ENCODE results near the gene CCDC43.
"Not testable (repeated sequence)": the region's sequence is repeated elsewhere in the genome, so short reads cannot be mapped to it uniquely, and the experiment has no call there.

Gene CCDC43, protein sequence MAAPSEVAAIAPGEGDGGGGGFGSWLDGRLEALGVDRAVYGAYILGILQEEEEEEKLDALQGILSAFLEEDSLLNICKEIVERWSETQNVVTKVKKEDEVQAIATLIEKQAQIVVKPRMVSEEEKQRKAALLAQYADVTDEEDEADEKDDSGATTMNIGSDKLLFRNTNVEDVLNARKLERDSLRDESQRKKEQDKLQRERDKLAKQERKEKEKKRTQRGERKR

DNA sequence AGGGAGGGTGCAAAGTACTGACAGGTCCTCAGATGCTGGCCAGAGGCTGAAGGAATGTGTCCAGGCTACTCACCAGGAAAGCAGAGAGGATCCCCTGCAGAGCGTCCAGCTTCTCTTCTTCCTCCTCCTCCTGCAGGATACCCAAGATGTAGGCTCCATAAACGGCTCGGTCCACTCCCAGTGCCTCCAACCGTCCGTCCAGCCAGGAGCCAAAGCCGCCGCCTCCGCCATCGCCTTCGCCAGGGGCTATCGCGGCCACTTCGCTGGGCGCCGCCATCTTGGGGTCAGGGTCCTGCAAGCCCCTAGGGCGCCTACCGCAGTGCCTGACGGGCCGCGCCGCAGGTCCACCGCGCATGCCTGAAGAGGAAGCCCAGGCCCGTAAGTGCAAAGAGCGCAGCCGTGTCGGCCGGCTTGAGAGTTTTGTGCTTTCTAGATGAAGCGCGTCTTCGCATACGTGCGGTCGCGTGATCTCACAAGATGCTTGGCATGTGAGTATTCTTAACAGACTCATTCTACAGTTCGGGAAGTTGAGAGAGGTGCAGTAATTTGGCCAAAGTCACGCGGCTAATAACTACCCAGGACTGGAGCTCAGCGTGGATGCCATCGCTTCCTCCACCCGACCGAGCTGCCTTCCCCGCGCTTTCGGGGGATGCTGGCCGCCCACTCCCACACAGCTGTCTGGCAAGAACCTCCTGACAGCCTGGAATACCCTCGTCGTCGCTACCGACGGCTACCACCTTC, at the start of gene CCDC43:
Gene CCDC43 (minus strand): TSS at position 300 of the 741 bp plus-strand sequence. CDS start 23 bp downstream, at position 277.
- DNase-seq (ENCODE audit: low read depth) = peak; percentile 77

DNA sequence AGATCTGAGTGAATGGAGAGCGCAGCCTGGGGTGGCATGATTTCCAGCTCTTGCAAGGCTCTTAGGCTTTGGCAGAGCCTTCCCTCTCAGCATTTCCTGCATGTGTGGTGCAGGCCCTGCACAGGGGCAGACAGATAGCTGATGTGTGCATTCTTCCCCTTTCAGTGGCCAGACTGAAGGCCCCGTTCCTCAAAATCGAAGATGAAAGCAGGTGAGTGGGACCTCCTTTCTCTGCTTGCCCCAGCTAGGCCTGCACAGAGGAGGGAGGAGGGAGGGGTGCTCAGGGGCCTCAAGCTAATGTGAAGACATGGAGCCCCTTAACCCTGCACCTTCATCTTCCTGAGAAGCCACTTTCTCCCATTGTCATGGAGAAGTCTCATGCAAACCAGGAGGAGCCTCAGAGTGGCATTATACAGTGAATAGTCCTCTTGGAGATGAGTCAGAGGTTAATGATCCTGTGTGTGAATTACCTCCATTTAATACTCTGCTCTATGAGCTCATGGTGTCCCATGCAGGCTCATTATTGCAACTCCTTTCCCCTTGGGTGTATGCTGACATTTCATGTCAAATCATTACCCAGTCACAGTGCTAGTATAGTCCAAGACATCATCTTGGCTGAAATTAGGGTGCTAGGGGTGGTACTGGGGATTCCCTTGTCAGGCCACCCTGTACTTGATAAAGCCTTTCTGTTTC, 48.8 kb upstream of the CCDC43 start:
- no peak for DNase-seq (ENCODE audit: low read depth)

DNA sequence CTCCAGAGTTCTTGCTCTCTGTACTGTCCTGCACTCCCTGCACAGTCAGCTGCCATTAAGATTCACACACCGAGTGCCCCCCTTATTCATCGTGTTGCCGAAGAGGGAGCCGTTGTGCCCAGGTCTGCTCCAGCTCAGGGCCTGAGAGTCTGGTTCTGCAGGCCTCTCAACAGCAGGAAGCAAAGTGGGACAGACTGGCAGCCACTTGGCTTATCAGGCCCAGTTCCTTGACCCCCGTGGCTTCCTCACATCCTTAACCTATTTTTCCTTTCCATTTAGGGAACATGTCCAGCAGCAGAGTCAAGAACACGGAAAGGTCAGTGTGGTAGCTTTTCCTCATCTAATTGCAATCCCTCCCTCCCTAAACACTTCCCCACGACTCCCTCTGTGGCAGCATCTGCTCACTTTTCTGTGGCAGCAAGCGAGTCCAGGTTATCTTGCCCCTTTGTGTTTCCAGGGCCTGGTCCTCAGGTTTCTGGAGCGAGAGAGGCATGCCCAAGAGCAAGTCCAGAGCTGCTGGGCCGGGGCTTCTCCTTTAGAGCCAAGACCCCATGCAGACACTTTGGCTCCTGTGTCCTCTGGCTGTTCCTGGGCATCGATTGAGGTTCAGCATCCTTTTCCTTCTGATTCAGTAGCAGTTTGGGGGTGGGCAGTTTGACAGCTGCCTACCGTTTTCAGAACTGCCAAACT, 47.1 kb upstream of the CCDC43 start:
- DNase-seq (ENCODE audit: low read depth) = no peak

DNA sequence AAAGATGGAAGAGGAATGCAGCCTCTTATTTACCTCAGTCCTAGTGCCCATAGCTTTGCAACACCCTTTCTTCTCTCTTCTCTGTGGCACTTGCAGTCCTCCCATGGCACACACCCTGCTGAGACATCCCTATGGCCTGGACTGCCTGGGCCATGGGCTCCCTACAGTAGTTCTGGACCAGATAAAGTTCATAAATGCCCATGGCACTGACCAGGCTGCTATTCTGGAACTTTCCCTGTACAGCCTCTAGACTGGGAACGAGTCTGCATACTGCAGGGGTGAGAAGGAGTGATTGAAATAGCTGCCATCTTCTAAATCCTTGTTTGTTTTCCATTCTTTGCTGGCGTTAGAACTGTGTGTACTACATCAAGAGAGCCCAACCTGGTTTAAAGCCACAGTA, 44.7 kb upstream of the CCDC43 start:
- no peak for DNase-seq (ENCODE audit: low read depth)

DNA sequence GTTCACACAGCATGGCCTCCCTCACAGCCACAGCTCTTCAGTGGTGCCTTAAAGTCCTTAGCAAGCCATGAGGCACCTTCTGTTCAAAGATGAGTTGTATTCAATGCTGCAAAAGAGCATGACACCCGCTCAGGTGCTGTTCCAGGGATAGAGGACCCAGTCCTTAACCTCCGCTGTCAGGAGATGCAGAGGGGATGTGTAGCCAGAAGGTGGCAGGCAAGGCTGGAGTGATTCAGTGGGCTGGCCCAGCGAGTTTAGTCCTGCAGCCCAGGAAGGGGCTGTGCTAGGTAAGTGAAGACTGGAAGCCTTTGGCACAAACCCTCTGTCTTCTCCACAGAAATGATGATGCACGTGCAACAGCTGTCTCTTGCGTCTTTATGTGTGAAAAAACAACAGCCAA, 44.2 kb upstream of the CCDC43 start:
- no peak for DNase-seq (ENCODE audit: low read depth)

DNA sequence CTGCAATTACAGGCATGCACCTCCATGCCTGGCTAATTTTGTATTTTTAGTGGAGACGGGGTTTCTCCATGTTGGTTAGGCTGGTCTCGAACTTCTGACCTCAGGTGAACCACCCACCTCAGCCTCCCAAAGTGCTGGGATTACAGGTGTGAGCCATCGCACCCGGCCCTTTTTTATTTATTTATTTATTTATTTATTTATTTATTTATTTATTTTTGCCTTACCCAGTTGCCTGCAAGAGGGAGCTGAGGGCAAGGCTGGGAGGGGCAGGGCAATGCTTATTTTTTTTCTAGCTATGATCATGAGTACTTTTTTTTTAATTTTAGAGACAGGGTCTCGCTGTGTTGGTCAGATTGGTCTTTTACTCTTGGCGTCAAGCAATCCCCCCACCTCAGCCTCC, 36.5 kb upstream of the CCDC43 start:
- DNase-seq (ENCODE audit: low read depth) = not testable (repeated sequence)

DNA sequence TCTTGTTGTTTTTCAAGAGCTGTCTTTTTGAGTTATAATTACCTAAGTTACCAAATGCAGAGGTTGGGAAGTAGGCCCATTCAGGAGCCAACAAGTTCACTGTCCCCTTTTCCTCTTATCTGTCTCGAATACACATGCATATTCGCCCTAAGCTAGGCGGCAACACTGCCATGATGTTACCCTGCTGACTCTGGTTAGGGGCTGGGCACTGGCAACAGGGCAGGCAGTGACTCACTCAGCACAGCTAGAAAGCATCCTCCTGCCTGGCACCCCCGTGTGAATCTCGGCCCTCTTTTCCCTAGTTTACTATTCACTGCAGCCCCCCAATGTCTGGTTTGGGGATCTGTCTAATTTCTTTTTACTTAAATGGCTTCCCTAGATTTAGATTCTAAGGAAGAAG, 32.7 kb upstream of the CCDC43 start:
- DNase-seq (ENCODE audit: low read depth) = no peak

DNA sequence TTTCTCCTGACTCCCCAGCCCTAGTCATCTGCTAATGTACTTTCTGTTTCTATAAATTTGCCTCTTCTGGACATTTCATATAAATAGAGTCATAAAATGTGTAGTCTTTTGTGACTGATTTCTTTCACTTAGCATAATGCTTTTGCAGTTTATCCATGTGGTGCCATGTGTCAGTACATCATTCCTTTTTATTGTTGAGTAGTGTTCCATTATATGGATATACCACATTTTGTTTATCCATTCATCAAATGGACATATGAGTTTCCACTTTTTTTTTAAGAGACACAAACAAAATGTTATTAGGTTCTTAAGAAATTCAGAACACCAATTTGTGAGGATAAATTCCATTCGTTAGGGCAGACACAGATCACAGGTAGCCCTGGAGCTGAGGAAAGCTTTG, 29.9 kb upstream of the CCDC43 start:
- DNase-seq (ENCODE audit: low read depth) = no peak

DNA sequence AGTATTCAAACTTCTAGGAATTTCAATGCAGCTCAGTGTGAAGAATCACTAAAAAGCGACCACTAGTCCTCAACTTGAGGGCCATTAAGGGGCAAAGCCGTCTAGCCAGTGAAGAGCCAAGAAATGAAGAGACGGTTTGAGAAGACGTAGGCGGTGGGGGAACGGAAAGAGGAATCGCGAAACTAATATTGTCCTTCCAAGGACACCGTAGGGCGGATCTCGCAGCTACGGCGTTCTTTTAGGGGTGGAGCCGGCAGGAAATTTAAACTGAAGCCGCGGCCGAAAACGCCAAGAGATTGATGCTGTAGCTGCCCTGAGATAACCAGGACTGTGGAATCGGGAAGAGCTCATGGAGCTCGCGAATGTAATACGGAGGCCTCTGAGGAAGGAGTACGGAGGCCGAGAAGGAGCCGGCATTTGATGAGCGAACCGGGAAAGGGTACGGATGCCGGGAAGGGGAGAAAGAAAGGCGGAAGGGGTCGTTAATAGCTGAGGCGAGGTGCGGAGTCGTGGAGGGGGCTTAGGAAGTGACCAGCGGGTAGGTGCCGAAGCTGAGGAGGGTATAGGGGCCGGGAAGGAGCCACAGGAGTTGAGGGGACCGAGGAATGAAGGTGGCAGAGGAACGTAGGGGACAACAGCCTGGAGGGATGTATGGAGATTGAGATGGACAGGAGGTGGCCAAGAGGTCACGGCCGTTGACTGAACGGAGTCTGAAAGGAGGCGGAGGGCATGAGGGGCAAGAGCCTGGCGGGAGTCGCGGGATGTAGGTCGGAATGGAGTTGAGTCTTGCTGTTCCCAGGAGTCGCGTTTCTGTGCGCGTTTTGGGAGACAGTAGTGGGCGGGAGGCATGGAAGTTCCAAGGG, 19.1 kb upstream of the CCDC43 start, which contains the start of gene DBF4B:
Gene DBF4B (plus strand): TSS at position 265 of the 863 bp plus-strand sequence. CDS start 156 bp downstream, at position 421.
- peak; percentile 63 for DNase-seq (ENCODE audit: low read depth)

DNA sequence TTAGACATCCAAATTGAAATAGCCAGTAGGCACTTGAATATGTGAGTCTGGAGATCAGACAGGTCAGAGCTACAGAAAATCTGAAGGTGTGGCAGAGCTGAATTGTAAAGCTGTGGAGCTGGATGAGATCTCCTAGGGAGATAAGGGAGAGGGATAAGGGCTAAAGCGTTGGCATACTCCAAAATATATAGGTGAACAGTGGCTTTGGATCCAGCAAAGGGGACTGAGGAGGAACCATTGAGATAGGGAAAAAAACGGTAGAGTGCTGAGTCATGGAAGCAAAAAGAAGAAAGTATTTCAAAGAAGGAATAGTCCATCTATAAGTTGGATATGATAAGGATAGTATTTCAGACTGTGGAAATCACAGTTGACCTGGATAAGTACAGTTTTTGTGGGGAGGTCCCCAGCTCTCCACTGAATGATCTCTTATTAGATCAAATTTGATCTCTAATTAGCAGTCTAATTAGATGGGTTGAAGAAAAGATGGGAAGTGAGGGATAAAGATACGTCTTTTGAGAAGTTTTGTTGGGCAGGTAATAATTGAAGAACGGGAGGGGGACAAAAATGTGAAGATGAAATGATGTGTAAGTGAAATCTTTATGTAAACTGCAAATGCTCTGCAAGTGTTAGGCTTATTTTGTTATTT, 18.3 kb upstream of the CCDC43 start:
- no peak for DNase-seq (ENCODE audit: low read depth)

DNA sequence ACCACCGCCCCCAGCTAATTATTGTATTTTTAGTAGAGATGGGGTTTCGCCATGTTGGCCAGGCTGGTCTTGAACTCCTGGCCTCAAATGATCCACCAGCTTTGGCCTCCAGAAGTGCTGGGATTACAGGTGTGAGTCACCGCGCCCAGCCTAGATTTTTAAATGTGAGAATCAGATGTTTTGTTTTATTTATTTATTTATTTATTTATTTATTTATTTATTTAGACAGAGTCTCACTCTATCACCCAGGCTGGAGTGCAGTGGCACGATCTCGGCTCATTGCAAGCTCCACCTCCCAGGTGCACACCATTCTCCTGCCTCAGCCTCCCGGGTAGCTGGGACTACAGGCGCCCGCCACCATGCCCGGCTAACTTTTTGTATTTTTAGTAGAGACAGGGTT, 10.7 kb upstream of the CCDC43 start:
- not testable (repeated sequence) for DNase-seq (ENCODE audit: low read depth)

DNA sequence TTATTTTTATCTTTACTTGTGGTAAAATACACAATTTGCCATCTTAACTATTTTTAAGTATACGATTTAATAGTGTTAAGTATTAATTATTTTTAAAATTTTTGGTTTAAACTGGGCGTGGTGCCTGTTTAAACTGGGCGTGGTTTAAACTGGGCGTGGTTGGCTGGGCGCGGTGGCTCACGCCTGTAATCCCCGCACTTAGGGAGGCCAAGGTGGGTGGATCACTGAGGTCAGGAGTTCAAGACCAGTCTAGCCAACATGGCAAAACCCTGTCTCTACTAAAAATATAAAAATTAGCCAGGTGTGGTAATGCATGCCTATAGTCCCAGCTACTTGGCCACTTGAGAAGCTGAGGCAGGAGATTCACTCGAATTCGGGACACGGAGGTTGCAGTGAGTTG, 4.0 kb upstream of the CCDC43 start:
- no peak for DNase-seq (ENCODE audit: low read depth)

DNA sequence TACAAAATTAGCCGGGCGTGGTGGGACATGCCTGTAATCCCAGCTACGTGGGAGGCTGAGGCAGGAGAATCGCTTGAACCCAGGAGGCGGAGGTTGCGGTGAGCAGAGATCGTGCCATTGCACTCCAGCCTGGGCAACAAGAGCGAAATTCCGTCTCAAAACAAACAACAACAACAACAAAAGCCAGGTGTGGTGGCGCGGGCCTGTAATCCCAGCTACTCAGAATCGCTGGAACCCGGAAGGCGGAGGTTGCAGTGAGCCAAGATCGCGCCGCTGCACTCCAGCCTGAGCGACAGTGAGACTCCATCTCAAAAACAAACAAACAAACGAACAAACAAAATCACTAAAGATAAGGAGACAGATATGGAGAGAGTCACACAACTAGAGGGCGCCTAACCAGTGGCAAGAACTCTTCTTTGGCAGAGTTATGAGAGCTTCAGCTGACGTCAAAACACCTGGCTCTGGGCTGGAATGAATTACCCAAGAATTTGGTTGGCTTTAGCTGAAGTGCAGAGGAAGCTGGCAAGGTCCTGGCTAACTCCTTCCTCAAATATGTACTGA, 1.2 kb upstream of the CCDC43 start:
- DNase-seq (ENCODE audit: low read depth) = not testable (repeated sequence)

DNA sequence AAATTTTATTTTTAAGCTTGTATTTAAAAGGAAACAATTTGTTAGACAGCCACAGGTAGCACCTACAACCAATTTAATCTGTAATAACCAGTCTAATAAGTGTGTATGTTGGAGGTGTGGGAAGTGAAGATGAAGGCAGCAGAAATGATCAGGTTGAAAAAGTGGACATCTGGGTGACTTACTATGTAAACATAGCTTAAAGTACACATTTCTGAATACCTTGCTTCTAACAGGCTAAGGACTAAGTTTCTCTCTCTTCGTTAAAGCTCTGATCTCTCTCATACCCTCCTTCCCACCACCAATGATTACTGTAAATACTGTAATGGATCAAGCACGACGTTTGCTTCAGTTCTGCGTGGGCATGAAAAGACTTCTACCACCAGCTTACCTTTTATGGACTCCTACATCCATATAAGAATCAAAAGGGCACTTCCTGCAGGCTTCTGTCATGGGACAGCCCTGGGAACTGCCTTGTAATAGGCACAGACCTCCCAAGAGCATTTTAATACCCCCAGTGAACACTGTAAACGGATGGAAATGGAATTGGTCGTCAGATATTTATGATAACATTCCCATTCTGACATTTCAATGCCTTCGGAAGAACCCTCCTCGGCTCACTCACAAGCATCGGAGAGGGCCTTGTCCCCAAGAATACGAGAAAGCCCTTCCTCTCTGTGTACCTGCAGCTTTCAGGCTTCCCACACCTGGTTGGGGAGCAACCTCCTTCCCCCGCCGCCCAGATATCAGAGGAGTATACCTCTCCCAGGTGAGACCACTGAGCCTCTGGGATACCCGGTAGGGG, 700 bp downstream of the CCDC43 start:
- no peak for DNase-seq (ENCODE audit: low read depth)

DNA sequence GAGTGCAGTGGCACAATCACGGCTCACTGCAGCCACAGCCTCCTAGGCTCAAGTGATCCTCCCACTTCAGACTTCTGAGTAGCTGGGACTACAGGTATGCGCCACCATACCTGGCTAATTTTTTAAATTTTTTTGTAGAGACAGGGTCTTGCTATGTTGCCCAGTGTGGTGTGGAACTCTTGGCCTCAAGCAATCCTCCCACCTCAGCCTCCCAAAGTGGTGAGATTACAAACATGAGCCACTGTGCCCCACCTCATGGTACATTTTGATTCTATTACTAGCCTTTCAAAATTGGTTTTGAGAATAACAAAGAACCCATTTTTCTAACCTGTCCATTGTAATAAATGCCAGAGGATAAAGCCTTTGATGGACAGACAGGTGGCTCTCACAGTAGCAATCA, 1.4 kb downstream of the CCDC43 start:
- no peak for DNase-seq (ENCODE audit: low read depth)

DNA sequence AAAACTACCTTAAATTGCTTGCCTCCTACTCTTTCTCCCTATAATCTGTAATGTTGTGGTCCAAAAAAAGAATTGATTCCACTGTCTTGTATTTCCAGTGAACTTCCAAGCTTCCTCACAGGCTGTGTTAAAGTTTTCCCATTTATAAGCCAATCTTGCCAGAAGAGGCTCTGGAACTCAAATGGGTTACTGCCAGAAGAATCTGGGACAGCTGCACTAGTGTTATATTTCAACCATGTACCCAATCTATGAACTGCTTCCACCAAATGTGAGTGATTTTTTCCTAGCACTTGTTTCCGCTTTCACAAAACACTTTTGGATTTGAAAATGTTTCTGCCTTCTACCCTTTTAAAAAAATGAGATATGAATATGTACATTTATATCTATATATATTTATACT, 1.8 kb downstream of the CCDC43 start:
- no peak for DNase-seq (ENCODE audit: low read depth)

DNA sequence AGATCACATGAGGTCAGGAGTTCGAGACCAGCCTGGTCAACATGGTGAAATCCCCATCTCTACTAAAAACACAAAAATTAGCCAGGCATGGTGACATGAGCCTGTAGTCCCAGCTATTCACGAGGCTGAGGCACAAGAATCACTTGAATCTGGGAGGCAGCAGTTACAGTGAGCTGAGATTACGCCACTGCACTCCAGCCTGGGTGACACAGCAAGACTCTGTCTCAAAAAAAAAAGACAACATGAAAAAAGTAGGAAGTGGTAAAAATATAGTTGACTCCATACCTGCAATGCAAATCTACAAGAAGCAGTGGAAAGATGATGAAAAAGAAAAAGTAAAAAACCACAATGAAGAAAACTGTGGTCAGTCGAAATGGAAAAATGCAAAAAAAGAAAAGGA, 6.3 kb downstream of the CCDC43 start:
- DNase-seq (ENCODE audit: low read depth) = not testable (repeated sequence)

DNA sequence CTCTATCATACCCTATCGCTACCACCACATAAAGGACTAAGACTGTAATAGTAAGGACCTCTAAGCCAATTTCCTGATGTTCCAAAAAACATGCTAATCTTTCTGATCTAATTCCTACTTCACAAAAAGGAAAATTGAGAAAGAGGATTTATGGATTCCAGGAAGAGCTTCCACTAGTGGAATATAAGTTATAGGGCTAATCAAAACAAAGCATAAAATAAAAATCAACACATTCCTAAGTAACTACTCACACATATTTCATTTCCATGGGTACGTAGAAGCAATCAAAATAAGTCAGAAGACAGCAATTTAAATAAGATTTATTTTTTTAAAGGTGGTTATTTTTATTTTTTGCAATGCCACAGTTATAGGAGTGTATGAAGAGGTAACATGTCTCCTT, 12.4 kb downstream of the CCDC43 start:
- no peak for DNase-seq (ENCODE audit: low read depth)

DNA sequence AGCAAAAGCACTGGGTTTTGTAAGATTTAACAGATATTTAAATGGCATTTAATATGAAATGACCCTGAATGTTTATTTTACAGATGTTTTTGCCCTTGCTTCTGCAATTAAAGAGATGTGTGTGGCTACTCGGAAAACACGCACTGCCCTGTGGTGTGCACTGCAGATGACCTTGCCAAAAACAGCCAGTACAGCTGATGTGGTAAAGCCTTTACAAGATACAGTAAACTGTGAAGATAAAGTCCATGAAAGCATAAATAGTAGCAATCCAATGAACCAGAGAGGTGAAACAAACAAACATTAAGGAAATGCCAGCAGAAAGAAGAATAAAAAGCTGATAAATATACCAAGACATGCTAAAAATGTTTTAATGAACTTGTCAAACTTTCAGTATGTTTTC, 15.7 kb downstream of the CCDC43 start:
- no peak for DNase-seq (ENCODE audit: low read depth)

Data from stimulated activated CD8-positive, alpha-beta memory T cell treated with anti-CD3 and anti-CD28 coated beads, Interleukin-7, amount 100 ng/mL, for 24 hours (primary cell).